Hair follicular keratinocyte (primary cell): ENCODE results near the gene ERFE. TPM values are rescaled to one million over a fixed set of nuclear protein-coding genes. Genes with fewer than 3 reads are reported as not detected.

Experiments used
- total RNA-seq: library from RNA; depleted of rRNA; stranded (reverse); fragments of >200 nt; gene quantifications from 2 replicates; pipeline ENCODE4 v1.2.3, GENCODE V29; 2015

ERFE gene
- total RNA-seq = 1.1 and 2.9 TPM in 2 replicates

GRCh38 chr2:238158509-238159070, at the start of gene ERFE:
Gene ERFE, plus strand, starts transcription at chr2:238158970. Its CDS starts 38 bp downstream, at chr2:238159008.

GRCh38 chr2:238138331-238139195, 20.2 kb upstream of the ERFE start, which contains the start of gene KLHL30:
Gene KLHL30, plus strand, starts transcription at chr2:238138668. Its CDS starts 2,087 bp downstream, at chr2:238140755.

GRCh38 chr2:238203094-238203972, 44.6 kb downstream of the ERFE start, which contains the start of gene ILKAP:
Gene ILKAP, minus strand, starts transcription at chr2:238203695. Its CDS starts 142 bp downstream, at chr2:238203553.

Other genes starting within 250 kb of the ERFE start
- 108 and 145 TPM in 2 replicates for gene UBE2F, start 192.0 kb upstream of the ERFE start, total RNA-seq
- 15.6 and 25.8 TPM in 2 replicates for gene SCLY, start 98.0 kb upstream of the ERFE start, total RNA-seq
- gene ESPNL, start 58.6 kb upstream of the ERFE start, total RNA-seq = 0.30 and 0.55 TPM in 2 replicates
- 0.04 TPM in 1 of 2 replicates, not detected in the other for gene KLHL30, start 20.3 kb upstream of the ERFE start, total RNA-seq
- 23.3 and 26.0 TPM in 2 replicates for gene ILKAP, start 44.7 kb downstream of the ERFE start, total RNA-seq
- 5.8 and 8.4 TPM in 2 replicates for gene HES6, start 81.1 kb downstream of the ERFE start, total RNA-seq
- gene PER2, start 129.6 kb downstream of the ERFE start, total RNA-seq = 3.2 and 6.8 TPM in 2 replicates
- gene TRAF3IP1, start 161.5 kb downstream of the ERFE start, total RNA-seq = 3.9 and 5.4 TPM in 2 replicates